ENCODE data around the gene LIFR. TPM values are rescaled to one million over a fixed set of nuclear protein-coding genes. Genes with fewer than 3 reads are reported as not detected.
"Not testable (repeated sequence)": the region's sequence is repeated elsewhere in the genome, so short reads cannot be mapped to it uniquely, and the experiment has no call there.

LIFR gene
- total RNA-seq, 1 donor from 2014 or later = 0.12 TPM

DNA sequence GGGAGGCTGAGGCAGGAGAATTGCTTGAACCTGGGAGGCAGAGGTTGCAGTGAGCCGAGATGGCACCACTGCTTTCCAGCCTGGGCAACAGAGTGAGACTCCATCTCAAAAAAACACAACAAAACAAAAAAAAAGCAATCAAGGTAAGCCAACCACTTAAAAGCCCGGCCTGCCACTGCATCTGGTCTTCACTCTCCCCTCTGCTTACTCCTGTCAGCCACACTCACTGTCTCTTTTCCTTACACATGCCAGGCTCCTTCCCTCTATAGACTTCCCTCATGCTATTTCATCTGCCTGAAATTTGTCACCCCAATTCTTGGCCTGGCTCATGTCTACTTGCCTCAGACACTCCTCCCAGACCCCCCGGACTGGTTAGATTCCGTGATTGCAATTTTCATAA is 17.6 kb upstream of the LIFR start:
- DNase-seq = no peak
- Mint-ChIP-seq H3K36me3 (ENCODE audit: low read depth) (no peaks in the 10 kb centered on the region), H3K4me3 (no peak overlapping the region), H3K27me3 (peaks cover 9% of the 10 kb centered on the region), H3K9me3 (no peaks in the 10 kb centered on the region), H3K27ac (no peak overlapping the region), H3K4me1 (no peaks in the 10 kb centered on the region)
- intact Hi-C loops (cut with micrococcal nuclease) = no loop called here

DNA sequence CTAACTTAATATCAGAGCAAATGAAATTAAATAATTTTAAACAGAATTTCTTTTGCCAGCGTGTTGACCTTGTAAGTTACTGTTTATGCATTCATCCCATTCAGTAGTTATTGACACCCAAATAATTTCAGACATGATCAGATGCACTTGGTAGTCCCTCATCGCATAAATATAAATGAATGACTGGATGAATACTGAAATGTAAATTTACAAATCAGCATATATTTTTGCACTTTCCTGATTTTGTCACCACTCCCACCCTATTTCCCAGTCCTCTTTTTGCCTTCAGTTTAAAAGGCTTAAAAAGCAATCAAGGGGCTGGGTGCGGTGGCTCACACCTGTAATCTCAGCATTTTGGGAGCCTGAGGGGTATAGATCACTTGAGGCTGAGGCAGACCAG is 17.1 kb upstream of the LIFR start:
- no peak overlapping the region for H3K27ac Mint-ChIP-seq
- H3K4me1 Mint-ChIP-seq = no peaks in the 10 kb centered on the region
- no peaks in the 10 kb centered on the region for H3K36me3 Mint-ChIP-seq (ENCODE audit: low read depth)
- DNase-seq = no peak
- H3K27me3 Mint-ChIP-seq = peaks cover 9% of the 10 kb centered on the region
- intact Hi-C loops (cut with micrococcal nuclease) = no loop called here
- no peak overlapping the region for H3K4me3 Mint-ChIP-seq
- H3K9me3 Mint-ChIP-seq = no peaks in the 10 kb centered on the region

DNA sequence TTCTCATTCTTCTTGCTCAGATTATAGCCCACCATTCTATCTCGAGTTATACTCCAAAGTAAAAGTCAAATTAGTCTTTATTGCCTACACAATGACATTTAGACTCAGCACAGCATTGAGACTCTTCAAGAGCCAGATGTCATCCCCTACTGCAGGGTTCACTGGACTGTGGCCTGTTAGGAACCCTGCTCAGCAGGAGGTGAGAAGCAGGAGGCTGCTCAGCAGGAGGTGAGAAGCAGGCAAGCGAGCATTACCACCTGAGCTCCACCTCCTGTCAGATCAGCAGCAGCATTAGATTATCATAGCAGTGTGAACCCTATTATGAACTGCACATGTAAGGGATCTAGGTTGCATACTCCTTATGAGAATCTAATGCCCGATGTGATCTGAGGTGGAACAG is 12.7 kb upstream of the LIFR start:
- no peaks in the 10 kb centered on the region for H3K9me3 Mint-ChIP-seq
- no peak overlapping the region for H3K27ac Mint-ChIP-seq
- H3K36me3 Mint-ChIP-seq (ENCODE audit: low read depth) = no peaks in the 10 kb centered on the region
- H3K27me3 Mint-ChIP-seq = peaks cover 13% of the 10 kb centered on the region
- DNase-seq = no peak
- H3K4me3 Mint-ChIP-seq = no peak overlapping the region
- no peaks in the 10 kb centered on the region for H3K4me1 Mint-ChIP-seq
- intact Hi-C loops (cut with micrococcal nuclease) = no loop called here

DNA sequence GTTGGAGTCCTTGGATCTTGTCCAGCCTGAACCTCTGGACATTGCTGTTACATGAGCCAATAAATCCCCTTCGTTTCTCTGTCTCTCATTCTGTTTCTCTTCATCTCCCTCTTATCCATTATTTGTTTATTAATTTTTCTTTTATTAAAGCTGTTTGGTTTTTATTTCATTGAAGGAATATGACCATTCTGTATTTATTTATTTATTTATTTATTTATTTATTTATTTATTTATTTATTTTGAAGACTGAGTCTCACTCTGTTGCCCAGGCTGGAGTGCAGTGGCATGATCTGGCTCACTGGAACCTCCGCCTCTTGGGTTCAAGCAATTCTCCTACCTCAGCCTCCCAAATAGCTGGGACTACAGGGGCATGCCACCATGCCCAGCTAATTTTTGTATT is 10.9 kb upstream of the LIFR start:
- H3K36me3 Mint-ChIP-seq (ENCODE audit: low read depth) = not testable (repeated sequence)
- H3K27me3 Mint-ChIP-seq = peaks cover 15% of the 10 kb centered on the region

DNA sequence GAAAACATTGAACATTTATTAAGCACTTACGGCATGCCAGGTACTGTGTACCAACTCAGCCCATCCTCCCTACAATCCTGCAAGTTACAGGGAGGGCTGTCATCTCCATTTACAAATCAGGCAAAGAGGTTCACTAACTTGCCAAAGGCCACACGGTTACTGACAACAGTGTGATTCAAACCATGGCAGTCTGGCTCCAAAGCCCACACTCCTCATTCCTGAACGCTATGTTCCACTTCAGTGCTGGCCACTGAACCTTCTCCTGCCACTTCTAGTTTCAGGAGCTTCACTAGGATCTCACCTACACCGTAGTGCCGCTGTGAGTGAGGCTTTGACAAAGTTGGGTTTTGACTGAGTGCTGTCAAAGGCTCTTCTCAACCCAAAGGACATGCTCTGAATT is 7.2 kb upstream of the LIFR start:
- Mint-ChIP-seq H3K36me3 (ENCODE audit: low read depth) (no peaks in the 10 kb centered on the region), H3K27ac (no peak overlapping the region), H3K4me3 (no peak overlapping the region)

More for the DNA sequence above, 10.9 kb upstream of the LIFR start:
- H3K27ac Mint-ChIP-seq; H3K9me3 Mint-ChIP-seq; H3K4me1 Mint-ChIP-seq; intact Hi-C loops (cut with micrococcal nuclease); H3K4me3 Mint-ChIP-seq; DNase-seq: not testable (repeated sequence)

DNA sequence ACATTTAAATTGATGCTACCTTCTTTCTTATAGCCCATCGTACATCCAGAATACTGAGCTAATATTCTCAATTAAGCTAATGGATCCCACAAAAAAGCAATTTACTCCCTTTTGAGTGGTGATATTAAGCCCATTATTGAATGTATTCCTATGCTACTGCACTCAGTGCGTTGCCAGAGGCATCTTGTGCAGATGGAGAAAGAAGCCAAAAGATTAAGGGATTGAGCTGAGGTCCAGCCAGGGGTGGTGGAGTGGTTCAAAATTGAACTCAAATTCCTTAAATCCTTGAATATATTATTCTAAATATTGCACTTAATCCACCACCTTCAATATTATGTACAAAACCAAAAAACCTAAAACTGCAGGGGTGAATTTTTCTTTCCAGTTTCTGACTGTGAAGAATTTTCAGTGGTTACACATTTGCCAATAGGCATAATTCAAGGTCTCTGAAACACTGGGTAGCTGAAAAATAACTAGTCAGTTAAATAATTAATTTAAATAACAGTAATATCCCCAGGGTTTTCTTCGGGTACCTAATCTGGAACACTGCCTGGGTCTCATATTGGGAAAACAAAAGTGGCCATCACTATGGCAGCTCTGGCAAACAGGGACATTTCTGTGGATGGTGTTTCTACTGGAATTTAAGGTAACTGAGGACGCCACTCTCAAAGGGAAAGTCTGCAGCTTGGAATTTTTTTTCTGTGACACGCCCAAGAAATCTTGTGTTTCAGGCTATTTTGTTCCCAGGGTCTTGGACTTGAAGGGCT is 6.2 kb upstream of the LIFR start:
- Mint-ChIP-seq H3K9me3 (no peaks in the 10 kb centered on the region), H3K4me1 (no peaks in the 10 kb centered on the region), H3K4me3 (no peak overlapping the region), H3K27ac (no peak overlapping the region), H3K27me3 (peaks cover 35% of the 10 kb centered on the region), H3K36me3 (ENCODE audit: low read depth) (no peaks in the 10 kb centered on the region)
- no peak for DNase-seq
- intact Hi-C loops (cut with micrococcal nuclease) = no loop called here

More for the DNA sequence above, 7.2 kb upstream of the LIFR start:
- peaks cover 30% of the 10 kb centered on the region for H3K27me3 Mint-ChIP-seq
- intact Hi-C loops (cut with micrococcal nuclease) = no loop called here
- no peaks in the 10 kb centered on the region for H3K9me3 Mint-ChIP-seq
- H3K4me1 Mint-ChIP-seq = no peaks in the 10 kb centered on the region
- DNase-seq = no peak

DNA sequence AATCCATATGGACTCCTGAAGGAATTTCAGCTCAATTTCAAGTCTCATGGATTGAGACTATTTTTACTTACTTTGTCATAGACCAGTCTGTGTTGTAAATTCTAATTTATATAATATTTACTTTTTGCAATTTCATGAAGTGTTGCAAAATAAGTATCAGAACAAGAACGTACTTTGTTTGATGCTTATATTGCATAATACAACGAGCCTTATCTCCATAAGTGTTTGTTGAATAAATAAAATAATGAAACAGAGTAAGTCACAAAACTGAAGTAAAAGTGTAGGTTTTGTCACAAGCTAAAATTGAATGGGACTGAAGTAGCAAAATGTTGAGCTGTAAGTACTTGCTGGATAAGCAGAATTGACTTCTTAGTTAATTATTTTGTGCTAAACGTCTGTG is 3.0 kb upstream of the LIFR start:
- peaks cover 4% of the 10 kb centered on the region for H3K4me1 Mint-ChIP-seq
- no peaks in the 10 kb centered on the region for H3K9me3 Mint-ChIP-seq
- no peak for DNase-seq
- H3K27ac Mint-ChIP-seq = no peak overlapping the region
- H3K4me3 Mint-ChIP-seq = no peak overlapping the region
- H3K36me3 Mint-ChIP-seq (ENCODE audit: low read depth) = no peaks in the 10 kb centered on the region
- H3K27me3 Mint-ChIP-seq = peaks cover 56% of the 10 kb centered on the region
- intact Hi-C loops (cut with micrococcal nuclease) = loop anchor here (5.0 kb wide), 1 partner anchor 248 kb away; no protein-coding TSS in a partner anchor

DNA sequence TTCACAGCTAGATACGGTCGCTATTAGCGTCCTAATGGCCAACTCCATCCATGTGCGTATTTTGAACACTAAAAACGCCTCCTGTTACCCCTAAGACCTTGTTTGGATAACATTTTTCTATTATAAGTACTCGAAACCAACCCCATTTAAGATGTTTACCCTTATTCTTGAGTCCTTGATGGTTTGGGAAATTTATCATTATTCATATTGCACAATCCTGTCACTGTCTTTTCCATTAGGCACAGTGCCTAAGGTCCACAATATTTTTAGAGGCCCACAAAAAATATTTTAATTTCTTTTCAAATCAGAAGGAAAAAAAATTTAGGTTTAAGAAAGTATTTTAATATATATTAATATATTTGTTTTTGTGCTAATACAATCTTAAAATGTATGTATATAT is 1.3 kb upstream of the LIFR start:
- Mint-ChIP-seq H3K36me3 (ENCODE audit: low read depth) (no peaks in the 10 kb centered on the region), H3K4me3 (peak overlapping the region; percentile 88), H3K27ac (no peak overlapping the region), H3K4me1 (peaks cover 7% of the 10 kb centered on the region), H3K27me3 (peaks cover 64% of the 10 kb centered on the region), H3K9me3 (no peaks in the 10 kb centered on the region)
- intact Hi-C loops (cut with micrococcal nuclease) = loop anchor here (2.0 to 5.0 kb wide), 2 partner anchors 117 to 250 kb away; no protein-coding TSS in a partner anchor
- no peak for DNase-seq

DNA sequence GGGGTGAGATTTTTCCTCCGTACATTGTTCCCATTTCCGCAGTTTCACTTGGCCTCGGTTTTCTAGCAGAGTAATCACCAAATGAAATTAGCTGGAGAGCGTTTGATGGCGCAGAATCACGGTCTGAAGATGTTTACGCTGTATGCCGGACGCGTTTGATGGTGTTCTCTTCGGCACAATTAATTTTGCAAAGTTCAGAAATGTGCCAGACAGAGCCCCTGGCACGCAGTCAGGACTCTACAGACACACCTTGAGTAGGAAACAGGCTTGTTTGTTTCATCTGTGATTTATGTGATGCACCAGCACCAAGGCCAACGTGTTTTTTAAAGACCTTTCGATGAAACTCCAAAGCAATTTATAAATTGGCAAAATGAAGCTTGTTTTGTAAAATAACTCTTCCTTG is 863 bp upstream of the LIFR start:
- H3K27ac Mint-ChIP-seq = no peak overlapping the region
- no peaks in the 10 kb centered on the region for H3K36me3 Mint-ChIP-seq (ENCODE audit: low read depth)

DNA sequence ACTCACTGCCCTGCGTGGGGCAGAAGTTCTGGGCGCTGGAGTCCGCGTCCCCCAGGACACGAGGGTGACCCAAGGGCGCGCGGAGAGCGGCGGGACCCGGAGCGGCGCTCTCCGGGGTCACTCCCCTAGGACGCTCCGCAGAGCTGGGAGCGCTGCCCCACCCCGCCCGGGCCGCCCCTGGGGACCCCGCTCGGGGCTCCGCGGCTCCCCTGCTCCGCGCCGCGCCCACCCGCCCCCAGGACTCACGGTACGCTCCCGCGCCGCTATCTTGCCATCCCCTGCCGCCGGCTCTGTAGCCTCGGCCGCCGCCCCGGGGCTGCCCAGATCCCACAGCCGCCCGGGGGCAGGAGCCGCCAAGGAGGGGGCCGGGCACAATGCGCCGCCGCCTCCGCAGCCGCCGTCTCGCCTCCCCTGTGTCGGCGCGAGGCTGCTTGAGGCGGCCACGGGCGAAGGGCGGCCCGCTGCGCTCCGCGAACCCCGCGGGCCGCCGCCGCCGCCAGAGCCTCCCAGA is 303 bp downstream of the LIFR start:
- Mint-ChIP-seq H3K27ac (no peak overlapping the region), H3K4me1 (peaks cover 7% of the 10 kb centered on the region), H3K9me3 (no peaks in the 10 kb centered on the region), H3K4me3 (peak overlapping the region; percentile 82), H3K27me3 (peaks cover 68% of the 10 kb centered on the region), H3K36me3 (ENCODE audit: low read depth) (no peaks in the 10 kb centered on the region)
- no peak for DNase-seq
- intact Hi-C loops (cut with micrococcal nuclease) = loop anchor here (2.0 to 5.0 kb wide), 2 partner anchors 115 to 251 kb away; no protein-coding TSS in a partner anchor

More for the DNA sequence above, 863 bp upstream of the LIFR start:
- no peaks in the 10 kb centered on the region for H3K9me3 Mint-ChIP-seq
- peaks cover 7% of the 10 kb centered on the region for H3K4me1 Mint-ChIP-seq
- peak overlapping the region; percentile 88 for H3K4me3 Mint-ChIP-seq
- intact Hi-C loops (cut with micrococcal nuclease) = loop anchor here (2.0 to 5.0 kb wide), 2 partner anchors 117 to 250 kb away; no protein-coding TSS in a partner anchor
- no peak for DNase-seq
- H3K27me3 Mint-ChIP-seq = peaks cover 67% of the 10 kb centered on the region

- intact Hi-C loops (cut with micrococcal nuclease) = loop anchor here (2.0 to 5.0 kb wide), 2 partner anchors 115 to 252 kb away; no protein-coding TSS in a partner anchor
- DNase-seq = no peak
- Mint-ChIP-seq H3K4me1 (peaks cover 7% of the 10 kb centered on the region), H3K27me3 (peaks cover 65% of the 10 kb centered on the region), H3K4me3 (peak overlapping the region; percentile 82), H3K36me3 (ENCODE audit: low read depth) (no peaks in the 10 kb centered on the region), H3K9me3 (no peaks in the 10 kb centered on the region), H3K27ac (peak overlapping the region; percentile 67)
Measured at GRCh38 chr5:38555354-38556087, 925 bp downstream of the LIFR start.

DNA sequence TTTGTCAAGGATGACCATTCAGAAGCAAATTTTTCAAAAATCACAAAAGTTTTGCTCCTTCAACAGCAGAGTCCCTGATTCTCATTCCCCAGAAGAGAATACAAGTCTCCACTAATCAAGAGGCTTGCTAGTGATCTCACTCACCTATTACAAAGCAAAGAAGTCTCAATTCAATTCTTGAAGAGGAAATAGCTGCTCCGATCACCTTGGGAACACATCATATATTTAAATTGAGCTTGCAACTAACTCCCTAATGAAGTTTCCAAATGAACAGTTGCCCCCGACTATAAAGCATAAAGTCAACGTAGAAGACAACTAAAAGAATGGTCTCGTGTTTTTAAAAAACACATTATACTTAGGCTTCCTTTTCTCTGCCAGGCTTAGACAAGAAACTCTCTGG is 1.6 kb downstream of the LIFR start:
- Mint-ChIP-seq H3K36me3 (ENCODE audit: low read depth) (no peaks in the 10 kb centered on the region), H3K27me3 (peaks cover 65% of the 10 kb centered on the region), H3K27ac (no peak overlapping the region), H3K4me3 (no peak overlapping the region), H3K9me3 (no peaks in the 10 kb centered on the region), H3K4me1 (peaks cover 7% of the 10 kb centered on the region)
- no peak for DNase-seq
- intact Hi-C loops (cut with micrococcal nuclease) = loop anchor here (5.0 kb wide), 1 partner anchor 252 kb away; no protein-coding TSS in a partner anchor

DNA sequence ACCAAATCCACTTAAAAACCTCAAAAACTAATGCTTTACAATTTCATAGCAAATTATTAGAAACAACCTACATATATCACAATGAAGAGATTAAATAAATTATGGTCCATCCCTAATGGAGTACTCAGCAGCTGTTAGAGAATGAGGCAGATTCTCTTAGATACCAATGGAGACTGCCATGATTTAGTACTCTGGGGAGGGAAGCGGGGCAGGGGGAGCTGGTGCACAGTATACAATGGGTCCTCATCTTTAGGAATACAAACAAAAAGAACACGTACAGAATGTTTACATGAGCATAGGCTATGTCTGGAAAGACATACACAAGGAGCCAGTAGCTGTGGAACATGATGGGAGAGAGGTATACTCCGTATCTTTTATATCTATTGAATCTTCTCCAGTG is 2.0 kb downstream of the LIFR start:
- H3K4me1 Mint-ChIP-seq = peaks cover 7% of the 10 kb centered on the region
- peaks cover 65% of the 10 kb centered on the region for H3K27me3 Mint-ChIP-seq
- intact Hi-C loops (cut with micrococcal nuclease) = no loop called here
- no peaks in the 10 kb centered on the region for H3K9me3 Mint-ChIP-seq
- no peaks in the 10 kb centered on the region for H3K36me3 Mint-ChIP-seq (ENCODE audit: low read depth)
- no peak overlapping the region for H3K4me3 Mint-ChIP-seq
- no peak for DNase-seq
- no peak overlapping the region for H3K27ac Mint-ChIP-seq

GRCh38 chr5:38553001-38553521 is 3.4 kb downstream of the LIFR start:
- Mint-ChIP-seq H3K4me1 (peaks cover 7% of the 10 kb centered on the region), H3K36me3 (ENCODE audit: low read depth) (no peaks in the 10 kb centered on the region), H3K9me3 (no peaks in the 10 kb centered on the region), H3K27ac (no peak overlapping the region), H3K27me3 (peaks cover 56% of the 10 kb centered on the region), H3K4me3 (no peak overlapping the region)
- intact Hi-C loops (cut with micrococcal nuclease) = no loop called here
- no peak for DNase-seq

All from activated CD4-positive, alpha-beta T cell treated with anti-CD3 and anti-CD28 coated beads, Interleukin-2, amount 10 ng/mL, durations not matched to agents 24 days and 14 days (primary cell).